Kidney (tissue), 14 donors: ENCODE results near the gene NHEJ1. TPM values are rescaled to one million over a fixed set of nuclear protein-coding genes. Genes with fewer than 3 reads are reported as not detected.

Experiments used
- DNase-seq, 5 donors: peaks; one replicate each; pipeline ENCODE4 v3.0.0-alpha.2; 2013 to 2020
- FAIRE-seq: peaks from 2 replicates; lab custom pipeline; 2012; peaks lifted over from hg19 to GRCh38; lab: Jason Lieb, UNC
- H3K27ac ChIP-seq, 2 donors: one replicate each; pipeline ENCODE4 v1.7.0; 2013; ENCODE audit warnings: low read depth in 2 of 2, low read length in 2 of 2, inconsistent platforms in 1 of 2
- H3K27me3 ChIP-seq: one replicate; pipeline ENCODE4 v1.7.1; 2013; ENCODE audit warnings: low read length, inconsistent platforms; ENCODE audit not compliant: control insufficient read depth, insufficient read depth
- H3K36me3 ChIP-seq, 3 donors: one replicate each; pipeline versions ENCODE4 v1.7.0 to v1.7.1; 2013; ENCODE audit warnings: low read length in 3 of 3, control low read depth in 1 of 3, inconsistent platforms in 1 of 3; ENCODE audit not compliant: insufficient read depth in 3 of 3, control insufficient read depth in 2 of 3
- H3K4me1 ChIP-seq, 3 donors: one replicate each; pipeline versions ENCODE4 v1.7.0 to v1.7.1; 2013; ENCODE audit warnings: low read length in 3 of 3, inconsistent platforms in 1 of 3, low read depth in 1 of 3; ENCODE audit not compliant: control insufficient read depth in 2 of 3, insufficient read depth in 2 of 3
- H3K4me3 ChIP-seq, 3 donors: one replicate each; pipeline versions ENCODE4 v1.7.0 to v1.8.1; 2013; ENCODE audit warnings: low read length in 3 of 3, control low read depth in 1 of 3, inconsistent platforms in 1 of 3
- H3K9ac ChIP-seq, 3 donors: one replicate each; pipeline versions ENCODE4 v1.7.0 to v1.7.1; 2013; ENCODE audit warnings: low read length in 3 of 3, control low read depth in 1 of 3, inconsistent platforms in 1 of 3
- H3K9me3 ChIP-seq, 3 donors: one replicate each; pipeline versions ENCODE4 v1.7.0 to v1.7.1; 2013; ENCODE audit warnings: low read length in 3 of 3, control low read depth in 1 of 3, inconsistent platforms in 1 of 3; ENCODE audit not compliant: control insufficient read depth in 2 of 3, insufficient read depth in 1 of 3
- CTCF ChIP-seq: IDR thresholded peaks from 3 replicates; pipeline ENCODE4 v1.5.1; 2012; ENCODE audit warnings: mild to moderate bottlenecking, moderate library complexity, borderline replicate concordance; ENCODE audit not compliant: insufficient read depth; ENCODE audit errors: extremely low read depth
- intact Hi-C: fragments of 100-400 bp; cut with DNase I; formaldehyde crosslinking; loops from one replicate; pipeline ENCODE4 v1.11.1; 2022
- polyA plus RNA-seq: library from polyadenylated mRNA; stranded (reverse); fragments of 350-450 nt; fragmentation: Illumina TruSeq; extraction: RNeasy Lipid Tissue Mini Kit (QIAGEN cat#74804); gene quantifications from one replicate; pipeline ENCODE4 v1.2.3, GENCODE V29; 2014; ENCODE audit warnings: low read depth, low replicate concordance; ENCODE audit not compliant: insufficient read depth
- total RNA-seq: library from RNA; stranded (reverse); fragmentation: NEBNext Ultra II Directional; extraction: Animal tissue kit (Norgen Biotek cat#: 25700); gene quantifications from one replicate; pipeline ENCODE4 v1.2.1, GENCODE V29; 2021
- donor health status: control.
- donor health status: control.
- donor health status: control.
- donor health status: control.
- donor health status: control.
- donor health status: DM: yes; HTN: yes; CAD: no.
- donor health status: Normal renal cell carcinoma (clear cell type).

The NHEJ1 gene
- total and polyA plus RNA-seq, 2 donors from 2014 or later = 17.5 to 17.7 TPM

GRCh38 chr2:219174801-219175200 is 14.2 kb upstream of the NHEJ1 start:
- peaks cover 5 to 35% (median 18%) of the 10 kb centered on the region in 3 donors for H3K36me3 ChIP-seq
- peak overlapping the region in 1 of 2 donors; percentile 2 for H3K27ac ChIP-seq
- no peaks in the 10 kb centered on the region for H3K27me3 ChIP-seq
- no peak for TF ChIP-seq CTCF
- H3K4me1 ChIP-seq = peaks cover 5 to 49% (median 43%) of the 10 kb centered on the region in 3 donors
- DNase-seq = no peak
- no peak overlapping the region for H3K9ac ChIP-seq
- no peaks in the 10 kb centered on the region for H3K9me3 ChIP-seq
- H3K4me3 ChIP-seq = peak overlapping the region in 2 of 3 donors; percentile 18 to 35
- intact Hi-C loops = no loop called here
- FAIRE-seq = no peak

- no peaks in the 10 kb centered on the region for H3K9me3 ChIP-seq
- H3K4me3 ChIP-seq = peak overlapping the region in 1 of 3 donors; percentile 35
- peaks cover 5 to 46% (median 37%) of the 10 kb centered on the region in 3 donors for H3K4me1 ChIP-seq
- H3K36me3 ChIP-seq = peaks cover 5 to 30% (median 16%) of the 10 kb centered on the region in 3 donors
- DNase-seq (no peak), FAIRE-seq (no peak)
- intact Hi-C loops = no loop called here
- no peaks in the 10 kb centered on the region for H3K27me3 ChIP-seq
- H3K9ac ChIP-seq = no peak overlapping the region
- TF ChIP-seq CTCF = no peak
- H3K27ac ChIP-seq = no peak overlapping the region
Observed at GRCh38 chr2:219174146-219174545, 13.5 kb upstream of the NHEJ1 start.

- no peak for DNase-seq
- peaks cover 5 to 30% (median 16%) of the 10 kb centered on the region in 3 donors for H3K36me3 ChIP-seq
- FAIRE-seq = no peak
- H3K9ac ChIP-seq = no peak overlapping the region
- H3K4me3 ChIP-seq = no peak overlapping the region
- TF ChIP-seq CTCF = no peak
- H3K27ac ChIP-seq = peak overlapping the region in 1 of 2 donors; percentile 2
- intact Hi-C loops = no loop called here
- H3K4me1 ChIP-seq = peaks cover 5 to 41% (median 32%) of the 10 kb centered on the region in 3 donors
- no peaks in the 10 kb centered on the region for H3K27me3 ChIP-seq
- no peaks in the 10 kb centered on the region for H3K9me3 ChIP-seq
Observed at GRCh38 chr2:219173176-219173575, 12.6 kb upstream of the NHEJ1 start.
